GM12874 (cell line): ENCODE measurements around the gene FAM83B.

Experiments used
- TF ChIP-seq, protein P1 (sequence below): IDR thresholded peaks from 2 replicates; pipeline ENCODE4 v1.5.1; 2011; ENCODE audit warnings: low read depth, mild to moderate bottlenecking, control low read depth, low read length, moderate library complexity; ENCODE audit not compliant: insufficient read depth

FAM83B gene

DNA sequence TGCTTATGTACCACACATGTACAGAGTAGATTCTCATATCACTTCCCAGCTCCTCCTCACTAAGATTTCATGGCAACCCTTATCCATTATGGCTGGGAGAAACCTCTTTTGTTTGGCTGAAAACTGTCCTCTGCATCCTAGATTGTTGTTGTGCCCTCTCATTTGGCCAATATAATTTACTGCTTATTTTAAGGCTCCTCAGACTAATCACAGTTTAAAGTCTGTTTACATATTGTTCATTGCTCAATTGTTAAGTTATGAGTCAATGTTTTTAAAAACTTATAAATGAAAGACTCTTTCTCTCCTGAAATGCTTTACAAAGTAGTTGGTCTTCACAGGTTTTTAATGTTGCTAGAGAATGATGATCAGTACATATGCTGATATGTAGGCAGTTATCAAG lies 57.3 kb downstream of the FAM83B start:
- TF ChIP-seq, protein P1, sequence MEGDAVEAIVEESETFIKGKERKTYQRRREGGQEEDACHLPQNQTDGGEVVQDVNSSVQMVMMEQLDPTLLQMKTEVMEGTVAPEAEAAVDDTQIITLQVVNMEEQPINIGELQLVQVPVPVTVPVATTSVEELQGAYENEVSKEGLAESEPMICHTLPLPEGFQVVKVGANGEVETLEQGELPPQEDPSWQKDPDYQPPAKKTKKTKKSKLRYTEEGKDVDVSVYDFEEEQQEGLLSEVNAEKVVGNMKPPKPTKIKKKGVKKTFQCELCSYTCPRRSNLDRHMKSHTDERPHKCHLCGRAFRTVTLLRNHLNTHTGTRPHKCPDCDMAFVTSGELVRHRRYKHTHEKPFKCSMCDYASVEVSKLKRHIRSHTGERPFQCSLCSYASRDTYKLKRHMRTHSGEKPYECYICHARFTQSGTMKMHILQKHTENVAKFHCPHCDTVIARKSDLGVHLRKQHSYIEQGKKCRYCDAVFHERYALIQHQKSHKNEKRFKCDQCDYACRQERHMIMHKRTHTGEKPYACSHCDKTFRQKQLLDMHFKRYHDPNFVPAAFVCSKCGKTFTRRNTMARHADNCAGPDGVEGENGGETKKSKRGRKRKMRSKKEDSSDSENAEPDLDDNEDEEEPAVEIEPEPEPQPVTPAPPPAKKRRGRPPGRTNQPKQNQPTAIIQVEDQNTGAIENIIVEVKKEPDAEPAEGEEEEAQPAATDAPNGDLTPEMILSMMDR = no peak

DNA sequence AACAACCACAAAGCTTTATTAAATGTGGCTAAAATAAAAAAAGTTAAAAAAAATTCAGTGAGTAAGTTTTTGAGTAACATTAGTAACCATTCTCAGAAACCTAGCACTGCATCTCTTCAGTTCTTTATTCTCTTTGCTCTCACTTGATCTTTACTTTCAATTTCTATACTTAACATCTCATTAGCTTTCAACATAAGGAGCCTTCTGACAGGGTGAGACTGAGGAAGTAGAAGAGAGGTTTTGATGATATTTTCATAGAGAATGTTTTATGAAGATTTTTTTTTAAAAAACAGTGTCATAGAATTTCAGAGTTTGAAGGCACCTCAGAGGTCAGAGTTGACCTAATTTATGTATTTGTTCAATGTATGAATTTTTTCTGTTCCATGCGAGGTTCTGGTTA lies 60.8 kb downstream of the FAM83B start:
- TF ChIP-seq, protein P1 = no peak

DNA sequence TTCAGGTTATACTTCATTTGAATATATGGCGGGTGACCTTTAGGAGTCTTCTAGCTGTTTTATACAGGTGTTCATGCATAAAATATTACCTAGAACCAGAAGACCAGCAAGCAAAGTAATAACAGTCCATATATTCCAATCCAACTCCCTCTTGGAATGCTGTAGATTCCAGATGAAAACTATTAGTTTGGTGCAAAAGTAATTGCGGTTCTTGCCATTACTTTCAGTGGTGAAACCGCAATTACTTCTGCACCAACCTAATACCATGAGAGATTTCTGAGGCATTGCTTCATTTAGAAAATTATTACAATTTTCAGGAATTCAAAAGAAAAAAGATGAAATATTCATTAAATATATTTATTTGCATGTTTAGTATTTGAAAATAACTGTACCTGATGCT lies 62.6 kb downstream of the FAM83B start:
- TF ChIP-seq, protein P1 = no peak

DNA sequence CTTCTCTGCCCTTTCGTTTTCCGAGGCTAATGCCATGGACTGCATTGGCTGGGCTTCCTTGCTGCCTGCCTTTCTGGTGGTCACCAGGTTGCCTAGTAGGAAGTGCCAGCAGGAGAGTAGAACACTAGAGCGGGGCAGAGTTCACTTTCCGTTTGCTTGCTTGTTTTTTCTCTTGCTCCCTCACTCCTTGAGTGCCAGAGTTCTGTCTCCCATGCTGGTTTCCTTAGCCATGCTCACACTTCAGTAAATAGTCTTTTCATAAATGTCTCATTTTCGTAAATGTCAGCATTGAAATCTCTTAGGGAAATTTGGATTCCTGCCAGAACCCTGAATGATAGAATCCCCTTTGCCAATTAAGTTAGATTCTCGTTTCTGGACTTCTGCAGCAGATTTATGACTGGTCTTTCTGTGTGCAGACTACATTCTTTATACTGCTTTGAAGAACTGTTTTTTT lies 63.9 kb downstream of the FAM83B start:
- TF ChIP-seq, protein P1 = no peak

DNA sequence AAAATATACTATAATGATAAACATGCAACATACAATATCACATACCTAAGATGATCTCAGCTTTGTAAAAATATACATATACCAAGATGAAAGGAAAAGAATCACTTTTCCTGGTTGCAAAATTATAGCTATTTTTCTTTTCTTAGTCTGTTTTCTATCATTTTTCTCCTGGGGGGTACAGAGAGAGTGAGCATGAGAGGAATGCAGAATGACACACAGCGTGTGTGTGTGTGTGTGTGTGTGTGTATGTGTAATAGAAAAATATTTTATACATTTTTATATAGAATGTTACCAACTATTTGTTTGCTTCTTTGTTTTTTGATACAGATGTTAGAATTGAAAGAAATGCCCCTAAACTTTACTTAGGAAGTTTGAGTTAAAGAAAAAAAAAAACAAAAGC lies 64.3 kb downstream of the FAM83B start:
- TF ChIP-seq, protein P1 = no peak

DNA sequence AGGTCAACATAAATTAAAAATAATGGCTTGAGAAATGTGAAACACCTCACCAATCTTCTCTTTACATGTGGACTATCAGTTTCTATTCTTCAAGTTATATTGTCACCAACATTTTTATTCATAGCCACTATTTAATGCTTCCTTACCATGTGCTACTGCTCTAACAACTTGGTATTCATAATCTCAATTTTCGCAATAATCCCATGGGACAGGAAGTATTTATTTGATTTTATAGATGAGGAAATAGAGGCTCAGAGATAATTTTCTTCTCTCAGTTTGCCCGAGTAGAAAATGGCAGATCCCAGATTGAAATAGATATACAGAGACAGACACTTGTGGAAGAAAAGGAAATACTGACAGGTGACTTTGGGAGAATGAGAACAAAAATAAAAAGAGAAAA lies 66.6 kb downstream of the FAM83B start:
- TF ChIP-seq, protein P1 = no peak

DNA sequence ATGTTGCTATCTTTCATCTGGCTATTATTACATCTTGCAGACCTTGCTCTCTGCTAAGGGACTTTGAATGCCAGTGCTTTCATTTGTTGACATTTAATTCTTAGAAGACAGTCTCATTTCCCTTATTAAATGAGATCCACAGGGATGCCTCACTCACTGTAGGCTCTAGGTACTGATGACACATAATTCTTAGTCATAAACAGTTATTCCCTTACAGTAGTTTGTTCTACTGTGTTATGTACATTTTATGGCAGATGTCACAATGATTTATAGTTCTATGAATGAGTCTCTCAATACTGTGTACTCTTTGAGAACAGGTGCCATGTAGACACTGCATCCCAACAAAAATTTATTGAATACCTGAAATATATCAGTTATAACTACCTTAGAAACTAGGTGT lies 70.3 kb downstream of the FAM83B start:
- TF ChIP-seq, protein P1 = no peak

DNA sequence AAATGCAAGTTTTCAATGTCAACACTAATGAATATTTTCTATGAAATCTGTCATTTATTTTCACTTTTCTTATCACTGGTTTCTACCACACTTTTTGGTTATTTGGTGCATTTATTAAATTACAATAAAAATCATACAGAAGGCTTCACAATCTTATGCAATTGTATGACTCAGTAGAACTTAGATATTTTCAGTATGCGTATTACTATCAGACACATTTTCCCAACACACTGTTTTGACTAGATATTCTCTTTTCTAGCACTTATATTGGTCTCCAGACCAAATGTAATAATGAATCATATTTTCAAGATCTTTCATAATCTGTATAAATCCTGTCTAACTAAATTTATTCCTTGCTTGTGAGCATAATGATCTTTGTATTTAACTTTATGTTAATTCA lies 74.1 kb downstream of the FAM83B start:
- TF ChIP-seq, protein P1 = no peak
